HG02981 (cell line): ENCODE data around the gene MLXIP.
"Not testable (repeated sequence)": the region's sequence is repeated elsewhere in the genome, so short reads cannot be mapped to it uniquely, and the experiment has no call there.

ENCODE experiments used
- ATAC-seq: cut with Tn5 transposase; IDR thresholded peaks from one replicate; pipeline ENCODE4 v1.9.1; 2021; ENCODE audit warnings: mild to moderate bottlenecking, moderate library complexity; ENCODE audit not compliant: unreplicated experiment

Gene MLXIP

GRCh38 chr12:122174155-122174845, 95.7 kb downstream of the MLXIP start, which contains the start of gene IL31:
IL31 (minus strand) TSS chr12:122174221; CDS start chr12:122174172, 49 bp downstream.
- no peak for ATAC-seq

GRCh38 chr12:122176473-122176872, 97.9 kb downstream of the MLXIP start:
- ATAC-seq = not testable (repeated sequence)

GRCh38 chr12:122182887-122183587, 104.5 kb downstream of the MLXIP start, which contains the start of gene LRRC43:
LRRC43 (plus strand) TSS chr12:122183123; CDS start chr12:122183145, 22 bp downstream.
- ATAC-seq = no peak

GRCh38 chr12:122183588-122183940, 105.0 kb downstream of the MLXIP start:
- ATAC-seq = no peak

GRCh38 chr12:122184517-122184916, 106.0 kb downstream of the MLXIP start:
- no peak for ATAC-seq

- ATAC-seq = no peak
These were observed 106.5 kb downstream of the MLXIP start for GRCh38 chr12:122185079-122185478.

GRCh38 chr12:122185494-122186082, 107.0 kb downstream of the MLXIP start:
- ATAC-seq = no peak

- no peak for ATAC-seq
These were observed 108.9 kb downstream of the MLXIP start for GRCh38 chr12:122187466-122187865.

GRCh38 chr12:122189626-122190475, 111.3 kb downstream of the MLXIP start:
- no peak for ATAC-seq

GRCh38 chr12:122190842-122191668, 112.5 kb downstream of the MLXIP start:
- no peak for ATAC-seq

GRCh38 chr12:122192441-122192840, 113.9 kb downstream of the MLXIP start:
- no peak for ATAC-seq

GRCh38 chr12:122194804-122195203, 116.2 kb downstream of the MLXIP start:
- no peak for ATAC-seq

GRCh38 chr12:122195405-122195804, 116.8 kb downstream of the MLXIP start:
- no peak for ATAC-seq
